DMS53 (cell line): ENCODE results near the gene CDK12.

Experiments
- DNase-seq: peaks from one replicate; lab custom pipeline; 2025; lab: John Stamatoyannopoulos, UW

The CDK12 gene

GRCh38 chr17:39582658-39583057 is 121.4 kb downstream of the CDK12 start:
- DNase-seq = no peak
